HEK293 (cell line): ENCODE data around the gene EFCAB12.

Experiments used
- CTCF ChIA-PET: fragments of 350-600 bp; formaldehyde crosslinking; extraction: SDS; loops from one replicate; lab custom pipeline; 2021; ENCODE audit warnings: antibody characterized with exemption; lab: Yijun Ruan, JAX
- POLR2A ChIA-PET: fragments of 300-600 bp; formaldehyde crosslinking; extraction: SDS; loops from one replicate; lab custom pipeline; 2020; ENCODE audit warnings: antibody characterized with exemption, inconsistent platforms; lab: Yijun Ruan, JAX
- H3K27ac ChIP-seq: fragments of 200-500 bp; sonication (Bioruptor generic); 2 replicates; pipeline ENCODE4 v1.5.1; 2014; ENCODE audit warnings: low read depth, low read length, control low read depth, inconsistent platforms; ENCODE audit errors: extremely low read depth
- H3K36me3 ChIP-seq, 2 experiments: fragments of 200-500 bp in 1 of 2; sonication (Bioruptor generic) in 1 of 2; 1 replicate in 1 of 2; 2 replicates in 1 of 2; pipeline ENCODE4 v1.5.1; 2014 to 2017; ENCODE audit warnings: inconsistent platforms in 2 of 2, low read length in 2 of 2; ENCODE audit not compliant: control insufficient read depth in 2 of 2, insufficient read depth in 1 of 2
- H3K4me1 ChIP-seq: fragments of 200-500 bp; sonication (Bioruptor generic); 2 replicates; pipeline ENCODE4 v1.5.1; 2014; ENCODE audit warnings: mild to moderate bottlenecking, low read length, inconsistent platforms; ENCODE audit not compliant: control insufficient read depth, insufficient read depth
- H3K4me3 ChIP-seq: 2 replicates; pipeline ENCODE4 v1.5.1; 2011; ENCODE audit warnings: low read depth, mild to moderate bottlenecking, control low read depth, low read length, moderate library complexity
- H3K9me3 ChIP-seq: fragments of 200-500 bp; sonication (Bioruptor generic); 2 replicates; pipeline ENCODE4 v1.5.1; 2014; ENCODE audit warnings: low read depth, low read length, inconsistent platforms; ENCODE audit not compliant: control insufficient read depth, insufficient read depth
- BCL11B ChIP-seq: fragments of 450-650 bp; formaldehyde crosslinking; IDR thresholded peaks from 2 replicates; pipeline ENCODE4 v1.5.1; 2016; ENCODE audit warnings: low read depth, missing biosample characterization, missing genetic modification characterization
- EGR2 ChIP-seq: fragments of 450-650 bp; formaldehyde crosslinking; IDR thresholded peaks from 2 replicates; pipeline ENCODE4 v1.5.1; 2016; ENCODE audit warnings: low read depth, missing biosample characterization, missing genetic modification characterization
- GLIS1 ChIP-seq: fragments of 450-650 bp; formaldehyde crosslinking; IDR thresholded peaks from 2 replicates; pipeline ENCODE4 v1.5.1; 2016; ENCODE audit warnings: missing biosample characterization, missing genetic modification characterization
- RBAK ChIP-seq: fragments of 450-650 bp; formaldehyde crosslinking; IDR thresholded peaks from 2 replicates; pipeline ENCODE4 v1.5.1; 2016; ENCODE audit warnings: missing biosample characterization, missing genetic modification characterization
- TCF7L2 ChIP-seq: IDR thresholded peaks from 2 replicates; pipeline ENCODE4 v1.6.1; 2011; ENCODE audit warnings: low read depth, mild to moderate bottlenecking, inconsistent platforms, low read length, moderate library complexity, borderline replicate concordance
- TRIM28 ChIP-seq: IDR thresholded peaks from 2 replicates; pipeline ENCODE4 v1.6.1; 2011; ENCODE audit warnings: low read length, control low read depth, borderline replicate concordance
- ZFP3 ChIP-seq: fragments of 450-650 bp; formaldehyde crosslinking; IDR thresholded peaks from 2 replicates; pipeline ENCODE4 v1.5.1; 2016; ENCODE audit warnings: low read depth, missing biosample characterization, missing genetic modification characterization
- ZNF157 ChIP-seq: fragments of 450-650 bp; formaldehyde crosslinking; IDR thresholded peaks from 2 replicates; pipeline ENCODE4 v1.5.1; 2016; ENCODE audit warnings: missing biosample characterization, missing genetic modification characterization
- ZNF221 ChIP-seq: fragments of 450-650 bp; formaldehyde crosslinking; IDR thresholded peaks from 2 replicates; pipeline ENCODE4 v1.5.1; 2017; ENCODE audit warnings: missing biosample characterization, missing genetic modification characterization, borderline replicate concordance
- ZNF24 ChIP-seq: fragments of 450-650 bp; formaldehyde crosslinking; IDR thresholded peaks from 2 replicates; pipeline ENCODE4 v1.5.1; 2016; ENCODE audit warnings: missing biosample characterization, missing genetic modification characterization
- ZNF292 ChIP-seq: fragments of 450-650 bp; formaldehyde crosslinking; IDR thresholded peaks from 2 replicates; pipeline ENCODE4 v1.5.1; 2016; ENCODE audit warnings: low read depth, missing biosample characterization, missing genetic modification characterization, borderline replicate concordance
- ZNF341 ChIP-seq: fragments of 450-650 bp; formaldehyde crosslinking; IDR thresholded peaks from 2 replicates; pipeline ENCODE4; 2016; ENCODE audit warnings: low read depth, missing biosample characterization, missing genetic modification characterization
- ZNF366 ChIP-seq: fragments of 450-650 bp; formaldehyde crosslinking; conservative IDR thresholded peaks from 2 replicates; pipeline ENCODE4 v1.5.1; 2016; ENCODE audit warnings: missing biosample characterization, missing genetic modification characterization
- ZNF544 ChIP-seq: fragments of 450-650 bp; formaldehyde crosslinking; IDR thresholded peaks from 2 replicates; pipeline ENCODE4 v1.5.0; 2017; ENCODE audit warnings: missing biosample characterization, missing genetic modification characterization
- ZNF548 ChIP-seq: fragments of 450-650 bp; formaldehyde crosslinking; IDR thresholded peaks from 2 replicates; pipeline ENCODE4 v1.5.1; 2016; ENCODE audit warnings: missing biosample characterization, missing genetic modification characterization
- ZNF549 ChIP-seq: fragments of 450-650 bp; IDR thresholded peaks from 2 replicates; pipeline ENCODE4 v1.5.1; 2018; ENCODE audit warnings: missing biosample characterization, missing genetic modification characterization, mild to moderate bottlenecking, inconsistent platforms, moderate library complexity
- ZNF623 ChIP-seq: fragments of 450-650 bp; formaldehyde crosslinking; IDR thresholded peaks from 2 replicates; pipeline ENCODE4 v1.5.1; 2016; ENCODE audit warnings: missing biosample characterization, missing genetic modification characterization
- ZNF624 ChIP-seq: fragments of 450-650 bp; formaldehyde crosslinking; IDR thresholded peaks from 2 replicates; pipeline ENCODE4 v1.5.1; 2017; ENCODE audit warnings: missing biosample characterization, missing genetic modification characterization
- ZNF670 ChIP-seq: fragments of 450-650 bp; formaldehyde crosslinking; IDR thresholded peaks from 2 replicates; pipeline ENCODE4 v1.5.1; 2016; ENCODE audit warnings: missing biosample characterization, missing genetic modification characterization, low read depth
- ZNF677 ChIP-seq: fragments of 450-650 bp; IDR thresholded peaks from 2 replicates; pipeline ENCODE4 v1.5.0; 2018; ENCODE audit warnings: missing biosample characterization, mild to moderate bottlenecking, missing genetic modification characterization, moderate library complexity
- ZNF701 ChIP-seq: fragments of 450-650 bp; formaldehyde crosslinking; IDR thresholded peaks from 2 replicates; pipeline ENCODE4 v1.5.1; 2016; ENCODE audit warnings: missing biosample characterization, missing genetic modification characterization
- ZNF76 ChIP-seq: fragments of 450-650 bp; formaldehyde crosslinking; IDR thresholded peaks from 2 replicates; pipeline ENCODE4; 2016; ENCODE audit warnings: low read depth, missing biosample characterization, missing genetic modification characterization, borderline replicate concordance
- ZXDB ChIP-seq: fragments of 450-650 bp; formaldehyde crosslinking; IDR thresholded peaks from 2 replicates; pipeline ENCODE4 v1.5.1; 2016; ENCODE audit warnings: missing biosample characterization, missing genetic modification characterization
- TF ChIP-seq, protein P1 (sequence below): fragments of 450-650 bp; IDR thresholded peaks from 2 replicates; pipeline ENCODE4 v1.5.1; 2018; ENCODE audit warnings: missing biosample characterization, mild to moderate bottlenecking, missing genetic modification characterization
- TF ChIP-seq, protein P2 (sequence below): fragments of 450-650 bp; formaldehyde crosslinking; IDR thresholded peaks from 2 replicates; pipeline ENCODE4 v1.5.1; 2016; ENCODE audit warnings: missing biosample characterization, missing genetic modification characterization
- TF ChIP-seq, protein P3 (sequence below): fragments of 450-650 bp; formaldehyde crosslinking; IDR thresholded peaks from 2 replicates; pipeline ENCODE4 v1.5.1; 2017; ENCODE audit warnings: missing biosample characterization, missing genetic modification characterization

Gene EFCAB12

GRCh38 chr3:129425213-129425612 lies 3.2 kb downstream of the EFCAB12 start (continued):
- TF ChIP-seq, protein P1, sequence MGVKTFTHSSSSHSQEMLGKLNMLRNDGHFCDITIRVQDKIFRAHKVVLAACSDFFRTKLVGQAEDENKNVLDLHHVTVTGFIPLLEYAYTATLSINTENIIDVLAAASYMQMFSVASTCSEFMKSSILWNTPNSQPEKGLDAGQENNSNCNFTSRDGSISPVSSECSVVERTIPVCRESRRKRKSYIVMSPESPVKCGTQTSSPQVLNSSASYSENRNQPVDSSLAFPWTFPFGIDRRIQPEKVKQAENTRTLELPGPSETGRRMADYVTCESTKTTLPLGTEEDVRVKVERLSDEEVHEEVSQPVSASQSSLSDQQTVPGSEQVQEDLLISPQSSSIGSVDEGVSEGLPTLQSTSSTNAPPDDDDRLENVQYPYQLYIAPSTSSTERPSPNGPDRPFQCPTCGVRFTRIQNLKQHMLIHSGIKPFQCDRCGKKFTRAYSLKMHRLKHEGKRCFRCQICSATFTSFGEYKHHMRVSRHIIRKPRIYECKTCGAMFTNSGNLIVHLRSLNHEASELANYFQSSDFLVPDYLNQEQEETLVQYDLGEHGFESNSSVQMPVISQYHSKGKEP (tag by site-specific recombination) = no peak
- TF ChIP-seq BCL11B (no peak), ZNF157 (tag by site-specific recombination) (no peak), ZXDB (tag by site-specific recombination) (no peak), ZNF366 (tag by site-specific recombination) (no peak), EGR2 (tag by site-specific recombination) (no peak), TCF7L2 (no peak)
- TF ChIP-seq, protein P2, sequence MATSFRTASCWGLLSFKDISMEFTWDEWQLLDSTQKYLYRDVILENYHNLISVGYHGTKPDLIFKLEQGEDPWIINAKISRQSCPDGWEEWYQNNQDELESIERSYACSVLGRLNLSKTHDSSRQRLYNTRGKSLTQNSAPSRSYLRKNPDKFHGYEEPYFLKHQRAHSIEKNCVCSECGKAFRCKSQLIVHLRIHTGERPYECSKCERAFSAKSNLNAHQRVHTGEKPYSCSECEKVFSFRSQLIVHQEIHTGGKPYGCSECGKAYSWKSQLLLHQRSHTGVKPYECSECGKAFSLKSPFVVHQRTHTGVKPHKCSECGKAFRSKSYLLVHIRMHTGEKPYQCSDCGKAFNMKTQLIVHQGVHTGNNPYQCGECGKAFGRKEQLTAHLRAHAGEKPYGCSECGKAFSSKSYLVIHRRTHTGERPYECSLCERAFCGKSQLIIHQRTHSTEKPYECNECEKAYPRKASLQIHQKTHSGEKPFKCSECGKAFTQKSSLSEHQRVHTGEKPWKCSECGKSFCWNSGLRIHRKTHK = no peak

- H3K9me3 ChIP-seq = no peaks in the 10 kb centered on the region
- TF ChIP-seq ZFP3 (tag by site-specific recombination) (no peak), ZNF341 (peak; percentile 69), GLIS1 (tag by site-specific recombination) (peak; percentile 23; the same call in 1 of the 2 replicates)
- TF ChIP-seq, all 188 proteins: peak for 2
- H3K4me1 ChIP-seq = no peaks in the 10 kb centered on the region
- ChIA-PET CTCF (no interaction called here), POLR2A (no interaction called here)
- H3K27ac ChIP-seq = no peak overlapping the region
- H3K36me3 ChIP-seq = peaks cover 0 to 12% of the 10 kb centered on the region in 2 experiments; a peak in 1 of 3 replicates
- no peak overlapping the region for H3K4me3 ChIP-seq
These were observed 4.1 kb downstream of the EFCAB12 start for GRCh38 chr3:129424185-129424841.

GRCh38 chr3:129422897-129423296 lies 5.5 kb downstream of the EFCAB12 start:
- no peaks in the 10 kb centered on the region for H3K4me1 ChIP-seq
- no peaks in the 10 kb centered on the region for H3K36me3 ChIP-seq
- no peak overlapping the region for H3K4me3 ChIP-seq
- POLR2A ChIA-PET = interaction anchor here (0.6 kb wide), 1 partner anchor 90 kb away, joined by 3 read pairs; no protein-coding TSS in a partner anchor
- CTCF ChIA-PET = no interaction called here
- no peak for TF ChIP-seq ZNF548 (tag by site-specific recombination)
- no peak for TF ChIP-seq ZNF701 (tag by site-specific recombination)
- TF ChIP-seq ZNF544 = no peak
- no peak for TF ChIP-seq ZNF549 (tag by site-specific recombination)
- TF ChIP-seq TRIM28 = no peak
- H3K27ac ChIP-seq = no peak overlapping the region
- H3K9me3 ChIP-seq = no peaks in the 10 kb centered on the region

- Histone ChIP-seq H3K27ac (no peak overlapping the region), H3K9me3 (no peaks in the 10 kb centered on the region), H3K4me1 (no peaks in the 10 kb centered on the region), H3K36me3 (no peaks in the 10 kb centered on the region), H3K4me3 (no peak overlapping the region)
- POLR2A ChIA-PET = no interaction called here
- CTCF ChIA-PET = interaction anchor here (2.6 kb wide), 1 partner anchor 39 kb away, joined by 8 read pairs; no protein-coding TSS in a partner anchor
- TF ChIP-seq ZNF624 (tag by site-specific recombination) (no peak), ZNF24 (tag by site-specific recombination) (no peak), RBAK (tag by site-specific recombination) (no peak), ZNF677 (tag by site-specific recombination) (no peak), ZNF670 (no peak), ZNF292 (tag by site-specific recombination) (no peak), ZNF76 (no peak), ZNF623 (no peak), ZNF221 (no peak)
- TF ChIP-seq, protein P3, sequence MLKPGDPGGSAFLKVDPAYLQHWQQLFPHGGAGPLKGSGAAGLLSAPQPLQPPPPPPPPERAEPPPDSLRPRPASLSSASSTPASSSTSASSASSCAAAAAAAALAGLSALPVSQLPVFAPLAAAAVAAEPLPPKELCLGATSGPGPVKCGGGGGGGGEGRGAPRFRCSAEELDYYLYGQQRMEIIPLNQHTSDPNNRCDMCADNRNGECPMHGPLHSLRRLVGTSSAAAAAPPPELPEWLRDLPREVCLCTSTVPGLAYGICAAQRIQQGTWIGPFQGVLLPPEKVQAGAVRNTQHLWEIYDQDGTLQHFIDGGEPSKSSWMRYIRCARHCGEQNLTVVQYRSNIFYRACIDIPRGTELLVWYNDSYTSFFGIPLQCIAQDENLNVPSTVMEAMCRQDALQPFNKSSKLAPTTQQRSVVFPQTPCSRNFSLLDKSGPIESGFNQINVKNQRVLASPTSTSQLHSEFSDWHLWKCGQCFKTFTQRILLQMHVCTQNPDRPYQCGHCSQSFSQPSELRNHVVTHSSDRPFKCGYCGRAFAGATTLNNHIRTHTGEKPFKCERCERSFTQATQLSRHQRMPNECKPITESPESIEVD (tag by site-specific recombination) = no peak
These were observed 6.3 kb downstream of the EFCAB12 start for GRCh38 chr3:129421988-129422745.
